Psoas muscle (tissue), 8 donors: ENCODE measurements around the gene TUBAL3. TPM values are rescaled to one million over a fixed set of nuclear protein-coding genes. Genes with fewer than 3 reads are reported as not detected.
"Not testable (repeated sequence)": the region's sequence is repeated elsewhere in the genome, so short reads cannot be mapped to it uniquely, and the experiment has no call there.

Experiments used
- ATAC-seq, 4 donors: fragments of 200-7000 bp; cut with Tn5 transposase; one replicate each; pipeline ENCODE4 v1.9.1; 2020; ENCODE audit warnings: moderate library complexity in 3 of 4, mild to moderate bottlenecking in 2 of 4
- DNase-seq, 2 donors: peaks; one replicate each; pipeline ENCODE4 v3.0.0-alpha.2; 2020
- H3K27ac ChIP-seq: fragments of 200-600 bp; one replicate; pipeline ENCODE4 v1.8.0; 2022
- H3K27me3 ChIP-seq, 3 donors: fragments of 200-600 bp in 1 of 3; one replicate each; pipeline versions ENCODE4 v1.6.1 to v1.8.0; 2013 to 2022; ENCODE audit warnings: low read length in 2 of 3, mild to moderate bottlenecking in 2 of 3, moderate library complexity in 1 of 3; ENCODE audit not compliant: insufficient read depth in 3 of 3
- H3K36me3 ChIP-seq, 2 donors: fragments of 200-600 bp in 1 of 2; one replicate each; pipeline versions ENCODE4 v1.6.1 to v1.8.0; 2013 to 2022; ENCODE audit warnings: low read depth in 1 of 2, mild to moderate bottlenecking in 1 of 2, moderate library complexity in 1 of 2; ENCODE audit not compliant: insufficient read depth in 1 of 2
- H3K4me1 ChIP-seq: fragments of 200-600 bp; one replicate; pipeline ENCODE4 v1.8.0; 2022
- H3K4me3 ChIP-seq: fragments of 200-600 bp; one replicate; pipeline ENCODE4 v1.8.0; 2022; ENCODE audit warnings: mild to moderate bottlenecking
- H3K9me3 ChIP-seq: fragments of 200-600 bp; one replicate; pipeline ENCODE4 v1.8.0; 2022
- CTCF ChIP-seq: fragments of 200-600 bp; IDR thresholded peaks from one replicate; pipeline ENCODE4 v1.8.0; 2022; ENCODE audit warnings: antibody characterized with exemption
- WGBS, 3 donors: extraction: QIAGEN DNeasy Blood & Tissue Kit; methylation state at CpG; one replicate each; pipeline versions ENCODE4 v1.1.6 to v1.1.7; 2013; 5-methylcytosine and 5-hydroxymethylcytosine counted together
- intact Hi-C, 2 donors: fragments of 100-400 bp; cut with DNase I; formaldehyde crosslinking; loops; one replicate each; pipeline versions ENCODE4 v1.11.0 to v1.14.2; 2022
- polyA plus RNA-seq, 3 donors: library from polyadenylated mRNA; stranded (reverse); fragments of 200-250 nt; gene quantifications; one replicate each; pipeline ENCODE4 v1.2.3, GENCODE V29; 2013
- total RNA-seq, 4 donors: library from RNA; stranded (reverse); fragmentation: NEBNext Ultra II Directional in 2 of 4; extraction: Animal tissue kit (Norgen Biotek cat#: 25700) in 2 of 4; gene quantifications; one replicate each; pipeline versions ENCODE4 v1.2.1 to v1.2.4, GENCODE V29; 2021 to 2023
- donor health status: healthy with polysubstance abuse.
- donor health status: DM: no; HTN: no; CAD: no; lungs with moderate emphysema.
- donor health status: Bipolar disorder and iron deficiency.
- donor health status: healthy.
- donor health status: DM: yes; HTN: yes; CAD: no.
- donor health status: DM: no; HTN: no; CAD: no.
- donor health status: DM: no; HTN: no; CAD: no.
- donor health status: DM: yes; HTN: yes; CAD: no.

TUBAL3 gene
- total and polyA plus RNA-seq, 7 donors = 0.06 to 0.23 (median 0.15) TPM; not detected in 2

DNA sequence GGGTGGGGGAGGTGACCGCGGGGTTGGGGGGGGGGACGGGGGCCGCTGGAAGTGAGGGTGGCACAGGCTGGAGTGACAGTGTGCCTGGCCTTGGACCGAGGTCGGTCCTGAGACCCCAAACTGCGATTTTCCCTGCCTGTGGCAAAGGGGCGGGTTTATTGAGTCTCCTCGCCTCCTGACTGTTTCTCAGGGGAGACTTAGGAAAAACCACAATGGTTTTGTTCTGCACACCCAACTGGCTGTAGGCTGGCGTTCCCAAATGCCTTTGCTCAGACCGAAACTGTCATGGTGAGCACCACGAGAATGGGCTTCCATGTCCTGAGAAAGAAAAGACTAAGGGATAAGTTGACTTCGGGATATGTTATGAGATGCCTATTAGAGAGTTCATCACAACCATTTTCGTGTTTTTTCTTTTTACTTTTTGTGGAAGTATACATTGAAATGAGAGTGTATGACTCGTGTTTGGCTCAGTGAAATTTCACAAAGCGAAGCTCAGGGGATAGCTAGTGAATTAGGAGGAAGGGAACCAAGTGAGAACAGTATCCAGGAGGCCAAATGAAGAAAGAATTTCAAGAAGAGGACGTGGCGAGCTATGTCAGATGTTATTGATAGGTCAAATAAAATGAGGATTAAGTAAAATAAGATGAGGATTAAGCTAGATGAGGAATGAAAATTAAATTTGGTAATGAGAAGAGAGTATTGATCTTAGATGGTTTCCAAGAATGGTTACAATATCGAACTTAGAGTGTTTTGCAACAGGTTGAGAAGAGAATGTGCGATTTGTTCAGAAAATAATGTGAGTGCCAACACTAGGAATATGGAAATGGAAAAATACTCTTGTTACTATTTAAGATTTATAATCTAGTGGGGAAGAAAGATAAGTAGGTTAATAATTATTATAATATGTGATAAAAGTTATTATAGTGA lies 8.6 kb upstream of the TUBAL3 start:
- H3K36me3 ChIP-seq = no peaks in the 10 kb centered on the region
- TF ChIP-seq CTCF = no peak
- intact Hi-C loops = no loop called here
- peaks cover 29% of the 10 kb centered on the region for H3K4me1 ChIP-seq
- no peaks in the 10 kb centered on the region for H3K27me3 ChIP-seq
- H3K27ac ChIP-seq = peak overlapping the region; percentile 79
- peak overlapping the region; percentile 66 for H3K4me3 ChIP-seq
- DNase-seq (no peak), ATAC-seq (peak; percentile 7 to 32 (median 13))
- peaks cover 7% of the 10 kb centered on the region for H3K9me3 ChIP-seq
- WGBS, 3 donors = 9 to 18% (median 13%) methylated on average over 18 to 20 of the region's 20 CpGs

DNA sequence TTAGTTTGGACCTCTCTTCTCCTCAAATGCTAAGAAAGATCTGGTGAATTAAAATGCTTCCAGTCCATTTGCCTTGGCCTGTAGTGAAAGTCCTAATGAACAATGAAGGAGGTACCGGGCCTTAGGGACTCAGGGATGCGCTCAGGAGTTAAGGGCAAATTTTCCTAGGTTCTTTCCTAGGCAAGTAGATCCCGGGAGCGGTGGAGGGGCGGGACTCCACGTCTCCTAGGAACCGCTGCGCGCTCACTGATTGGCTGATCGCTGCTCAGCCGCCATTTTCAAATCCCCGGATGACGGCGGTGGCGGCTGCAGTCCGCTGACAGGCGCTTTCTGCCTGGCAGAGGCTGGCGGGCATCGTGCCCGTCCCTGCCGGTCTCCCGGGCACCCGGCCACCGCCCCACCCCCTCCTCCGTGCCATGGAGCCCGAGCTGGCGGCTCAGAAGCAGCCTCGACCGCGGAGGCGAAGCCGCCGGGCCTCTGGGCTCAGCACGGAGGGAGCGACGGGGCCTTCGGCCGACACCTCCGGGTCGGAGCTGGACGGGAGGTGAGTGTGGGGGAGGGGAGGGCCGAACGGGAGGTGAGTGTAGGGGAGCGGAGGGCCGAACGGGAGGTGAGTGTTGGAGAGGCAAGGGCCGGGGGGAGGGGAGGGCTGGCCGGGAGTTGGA lies 7.8 kb upstream of the TUBAL3 start, which contains the start of gene NET1:
Gene NET1 (plus strand): TSS at position 281 of the 665 bp plus-strand sequence. CDS start 136 bp downstream, at position 417.
- ATAC-seq = peak; percentile 92 to 94 (median 93)
- intact Hi-C loops = no loop called here
- WGBS, 3 donors = 0 to 1% (median 1%) methylated on average over 42 to 46 of the region's 48 CpGs

DNA sequence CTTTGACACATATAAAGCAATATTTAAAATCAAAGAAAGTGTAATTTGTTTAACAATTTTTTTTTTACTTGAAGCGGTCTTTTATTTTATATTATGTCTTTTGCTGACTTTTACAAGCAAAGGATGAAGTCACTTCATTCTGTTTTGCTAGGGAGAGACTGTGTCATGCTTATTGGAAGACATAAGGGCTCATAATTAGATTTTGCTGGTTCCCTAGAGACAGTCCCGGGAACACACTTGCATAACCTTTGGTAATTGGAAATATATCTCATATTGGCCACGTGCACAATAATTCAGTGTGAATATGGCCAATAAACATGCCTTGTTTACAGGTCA lies 7.3 kb upstream of the TUBAL3 start:
- Histone ChIP-seq H3K4me1 (peaks cover 29% of the 10 kb centered on the region), H3K9me3 (peaks cover 3% of the 10 kb centered on the region), H3K4me3 (peak overlapping the region; percentile 66), H3K27ac (peak overlapping the region; percentile 79), H3K27me3 (no peaks in the 10 kb centered on the region), H3K36me3 (no peaks in the 10 kb centered on the region)
- 21 to 30% (median 22%) methylated on average over 3 of the region's 3 CpGs for WGBS, 3 donors
- intact Hi-C loops = no loop called here
- peak in 2 of 4 donors; percentile 7 to 10 for ATAC-seq
- no peak for TF ChIP-seq CTCF
- DNase-seq = no peak

More for the DNA sequence above, 7.8 kb upstream of the TUBAL3 start, which contains the start of gene NET1:
- peaks cover 3% of the 10 kb centered on the region for H3K9me3 ChIP-seq
- no peak for TF ChIP-seq CTCF
- H3K27ac ChIP-seq = peak within 1 kb of the TSS; percentile 79
- no peaks in the 10 kb centered on the region for H3K27me3 ChIP-seq
- DNase-seq = peak; percentile 89 to 96
- H3K4me3 ChIP-seq = peak within 1 kb of the TSS; percentile 66
- H3K4me1 ChIP-seq = peaks cover 29% of the 10 kb centered on the region
- no peaks in the 10 kb centered on the region for H3K36me3 ChIP-seq

DNA sequence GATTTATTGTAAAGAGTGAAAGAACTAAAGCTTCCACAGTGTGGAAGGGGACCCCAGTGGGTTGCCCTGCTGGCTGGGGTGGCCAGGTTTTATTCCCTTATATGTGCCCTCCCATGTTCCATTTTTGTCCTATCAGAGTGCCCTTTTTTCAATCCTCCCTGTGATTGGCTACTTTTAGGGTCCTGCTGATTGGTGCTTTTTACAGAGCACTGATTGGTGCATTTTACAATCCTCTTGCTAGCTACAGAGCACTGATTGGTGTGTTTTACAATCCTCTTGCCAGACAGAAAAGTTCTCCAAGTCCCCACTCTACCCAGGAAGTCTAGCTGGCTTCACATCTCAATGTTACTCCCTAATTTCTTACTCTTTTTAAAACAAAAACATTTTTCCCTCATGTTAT lies 6.2 kb upstream of the TUBAL3 start:
- H3K36me3 ChIP-seq, DNase-seq, H3K4me3 ChIP-seq, intact Hi-C loops, H3K27ac ChIP-seq, ATAC-seq, H3K9me3 ChIP-seq, H3K27me3 ChIP-seq: not testable (repeated sequence)
- H3K4me1 ChIP-seq = peaks cover 18% of the 10 kb centered on the region

DNA sequence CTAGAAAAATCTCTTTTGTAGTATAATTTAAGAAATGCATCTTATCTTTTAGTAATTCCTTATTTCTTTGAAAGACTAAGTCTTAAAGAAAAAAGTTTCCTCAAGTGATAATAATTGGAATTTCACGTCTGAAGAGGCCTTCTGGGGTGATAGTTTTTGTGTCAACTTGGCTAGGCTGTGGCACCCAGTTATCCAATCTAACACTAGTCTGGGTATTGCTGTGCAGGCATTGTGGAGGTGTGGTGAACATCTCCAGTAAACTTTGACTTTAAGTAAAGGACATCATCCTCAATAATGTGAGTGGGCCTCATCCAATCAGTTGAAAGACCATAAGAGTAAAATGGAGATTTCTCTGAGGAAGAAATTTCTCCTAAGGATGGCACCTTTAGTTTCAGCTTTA lies 2.3 kb upstream of the TUBAL3 start:
- Histone ChIP-seq H3K9me3 (peaks cover 3% of the 10 kb centered on the region), H3K27me3 (no peaks in the 10 kb centered on the region), H3K4me3 (no peak overlapping the region), H3K27ac (no peak overlapping the region), H3K36me3 (no peaks in the 10 kb centered on the region), H3K4me1 (peaks cover 2% of the 10 kb centered on the region)
- DNase-seq = no peak
- WGBS, 3 donors = 71 to 78% (median 73%) methylated on average over 1 of the region's 1 CpG
- intact Hi-C loops = no loop called here
- no peak for ATAC-seq
- no peak for TF ChIP-seq CTCF
